HepG2 (cell line): ENCODE measurements around the gene FBXO2. TPM values are rescaled to one million over a fixed set of nuclear protein-coding genes. Genes with fewer than 3 reads are reported as not detected.

Source experiments
- GPBP1L1 ChIP-seq: sonication (generic); formaldehyde crosslinking; IDR thresholded peaks from 2 replicates; pipeline ENCODE4 v1.5.0; 2020; ENCODE audit warnings: mild to moderate bottlenecking, missing genetic modification reagents
- HMG20B ChIP-seq: conservative IDR thresholded peaks from 2 replicates; pipeline ENCODE4 v1.6.1; 2016; ENCODE audit warnings: missing genetic modification reagents, missing compliant biosample characterization
- JUN ChIP-seq: sonication (generic); formaldehyde crosslinking; IDR thresholded peaks from 2 replicates; pipeline ENCODE4 v1.4.0; 2020; ENCODE audit warnings: mild to moderate bottlenecking, missing genetic modification reagents
- MIER2 ChIP-seq: IDR thresholded peaks from 2 replicates; pipeline ENCODE4 v1.6.1; 2016; ENCODE audit warnings: missing biosample characterization, missing genetic modification reagents
- NFIB ChIP-seq: sonication (generic); formaldehyde crosslinking; IDR thresholded peaks from 2 replicates; pipeline ENCODE4 v1.9.0; 2021; ENCODE audit warnings: missing genetic modification reagents, mild to moderate bottlenecking, borderline replicate concordance
- NKX3-1 ChIP-seq: sonication (generic); formaldehyde crosslinking; IDR thresholded peaks from 2 replicates; pipeline ENCODE4 v1.5.0; 2020; ENCODE audit warnings: missing genetic modification reagents
- ONECUT2 ChIP-seq: sonication (generic); formaldehyde crosslinking; IDR thresholded peaks from 2 replicates; pipeline ENCODE4 v1.4.0; 2020; ENCODE audit warnings: missing genetic modification reagents
- PAXIP1 ChIP-seq: sonication (generic); formaldehyde crosslinking; conservative IDR thresholded peaks from 2 replicates; pipeline ENCODE4 v1.4.0; 2020; ENCODE audit warnings: mild to moderate bottlenecking, missing genetic modification reagents, moderate library complexity
- POLR2A ChIP-seq, 2 experiments: IDR thresholded peaks; 2 replicates each; pipeline ENCODE4 v1.6.1; 2011; ENCODE audit warnings: low read depth in 2 of 2, low read length in 2 of 2, mild to moderate bottlenecking in 1 of 2, moderate library complexity in 1 of 2; ENCODE audit not compliant: insufficient read depth in 1 of 2
- RFXAP ChIP-seq: sonication (generic); formaldehyde crosslinking; IDR thresholded peaks from 2 replicates; pipeline ENCODE4 v1.4.0; 2020; ENCODE audit warnings: missing genetic modification reagents, borderline replicate concordance
- RORA ChIP-seq: sonication (generic); formaldehyde crosslinking; IDR thresholded peaks from 2 replicates; pipeline ENCODE4 v1.5.0; 2020; ENCODE audit warnings: mild to moderate bottlenecking, missing genetic modification reagents, moderate library complexity
- TCF7 ChIP-seq: sonication (generic); IDR thresholded peaks from 2 replicates; pipeline ENCODE4 v1.6.1; 2016; ENCODE audit warnings: antibody characterized with exemption, low read depth
- ZNF142 ChIP-seq: sonication (generic); formaldehyde crosslinking; IDR thresholded peaks from 2 replicates; pipeline ENCODE4 v1.4.0; 2020; ENCODE audit warnings: missing genetic modification reagents
- ZNF335 ChIP-seq: sonication (generic); formaldehyde crosslinking; IDR thresholded peaks from 2 replicates; pipeline ENCODE4 v1.4.0; 2020; ENCODE audit warnings: missing genetic modification reagents
- ZXDC ChIP-seq: sonication (generic); formaldehyde crosslinking; IDR thresholded peaks from 2 replicates; pipeline ENCODE4 v1.5.0; 2020; ENCODE audit warnings: mild to moderate bottlenecking, missing genetic modification reagents
- polyA plus RNA-seq, 8 experiments: library from polyadenylated mRNA; depleted of rRNA in 3 of 8; stranded (reverse) in 7 of 8; unstranded in 1 of 8; fragments of >200 nt; fragmentation: Illumina TruSeq in 4 of 8; extraction: Trizol in 4 of 8; gene quantifications; 2 replicates each; pipeline versions ENCODE4 v1.2.1 to v1.2.3, GENCODE V29; 2011 to 2016; ENCODE audit warnings: low read depth in 4 of 8, missing spikeins in 1 of 8, mixed read lengths in 1 of 8; ENCODE audit not compliant: insufficient read depth in 1 of 8
- total RNA-seq, 5 experiments: library from RNA; depleted of rRNA; stranded (reverse); fragments of >200 nt; fragmentation: Illumina TruSeq; extraction: Trizol; gene quantifications; 2 replicates each; pipeline ENCODE4 v1.2.3, GENCODE V29; 2016; ENCODE audit warnings: low read depth in 1 of 5

FBXO2 gene
- total and polyA plus RNA-seq, 2 of the 13 experiments (the other 11 are each of a cell fraction or from before 2014, with no cell fraction given), result 79.3 to 112 TPM

- TF ChIP-seq PAXIP1 (CRISPR knock-in tag) (0 out of 2 replicates have a peak, but pooled peaks have one; percentile 10), MIER2 (CRISPR knock-in tag) (no peak), RORA (CRISPR knock-in tag) (no peak), GPBP1L1 (no peak), ZXDC (CRISPR knock-in tag) (no peak), HMG20B (no peak), POLR2A (IDR thresholded peaks at IDR 0.05; ENCODE audit: insufficient read depth in 1 of 2, low read depth in 2 of 2, low read length in 2 of 2) (peak; percentile 51 to 86; a peak in 3 of 4 replicates), ONECUT2 (CRISPR knock-in tag) (no peak), JUN (CRISPR knock-in tag) (no peak), NKX3-1 (CRISPR knock-in tag) (no peak), RFXAP (CRISPR knock-in tag) (0 out of 2 replicates have a peak, but pooled peaks have one; percentile 2), NFIB (CRISPR knock-in tag) (no peak), TCF7 (no peak), ZNF335 (no peak), ZNF142 (CRISPR knock-in tag) (no peak)
These were observed at the start of gene FBXO2, which contains the start of gene FBXO44 (continued) for GRCh38 chr1:11654137-11654938.
